ENCODE data around the gene BAG5.
A peak's percentile ranks its signal among the peaks of the same experiment; 100 is the strongest.

Gene BAG5

DNA sequence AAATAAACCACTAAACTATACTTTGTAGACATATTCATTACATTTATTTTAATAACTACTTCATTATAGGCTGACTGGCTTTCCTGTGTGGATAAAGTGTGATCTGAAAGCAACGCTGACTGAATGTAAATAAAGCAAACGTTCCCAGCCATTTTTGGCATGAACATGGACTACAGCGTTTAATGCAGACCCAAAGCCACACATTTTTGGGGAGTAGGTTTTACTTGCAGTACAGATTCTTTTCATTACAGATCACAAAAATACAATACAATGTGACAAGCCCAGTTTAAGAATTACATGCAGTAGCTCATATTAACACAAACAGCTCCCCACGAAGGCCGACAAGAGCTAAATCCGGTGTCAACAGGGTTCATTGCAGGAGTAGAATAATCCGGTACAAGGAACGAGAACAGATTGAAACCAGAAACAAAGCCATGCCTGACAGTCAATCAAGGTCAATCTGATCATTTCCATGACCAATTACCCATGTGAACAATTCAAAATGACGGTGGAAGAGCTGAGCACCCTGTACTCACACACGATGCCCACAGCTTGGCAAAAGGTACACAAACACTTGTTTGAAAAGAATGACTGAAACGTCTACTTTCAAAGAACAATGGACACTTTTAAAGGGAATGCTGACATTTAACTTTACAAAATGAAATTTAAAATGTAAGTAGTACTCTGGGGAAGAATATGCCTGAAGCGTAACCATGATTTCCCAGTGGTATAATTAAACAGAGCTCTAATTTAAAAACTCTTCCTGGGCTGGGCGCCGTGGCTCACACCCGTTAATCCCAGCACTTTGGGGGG, 5.3 kb downstream of the BAG5 start:
- ATAC-seq (replicated peaks) (no peak), DNase-seq (no peak)
- Mint-ChIP-seq H3K4me3 (no peak overlapping the region), H3K36me3 (peaks cover 21 to 41% of the 10 kb centered on the region in 2 donors), H3K27ac (no peak overlapping the region), H3K4me1 (peaks cover 26 to 44% of the 10 kb centered on the region in 2 donors), H3K9me3 (no peaks in the 10 kb centered on the region), H3K27me3 (no peaks in the 10 kb centered on the region)

DNA sequence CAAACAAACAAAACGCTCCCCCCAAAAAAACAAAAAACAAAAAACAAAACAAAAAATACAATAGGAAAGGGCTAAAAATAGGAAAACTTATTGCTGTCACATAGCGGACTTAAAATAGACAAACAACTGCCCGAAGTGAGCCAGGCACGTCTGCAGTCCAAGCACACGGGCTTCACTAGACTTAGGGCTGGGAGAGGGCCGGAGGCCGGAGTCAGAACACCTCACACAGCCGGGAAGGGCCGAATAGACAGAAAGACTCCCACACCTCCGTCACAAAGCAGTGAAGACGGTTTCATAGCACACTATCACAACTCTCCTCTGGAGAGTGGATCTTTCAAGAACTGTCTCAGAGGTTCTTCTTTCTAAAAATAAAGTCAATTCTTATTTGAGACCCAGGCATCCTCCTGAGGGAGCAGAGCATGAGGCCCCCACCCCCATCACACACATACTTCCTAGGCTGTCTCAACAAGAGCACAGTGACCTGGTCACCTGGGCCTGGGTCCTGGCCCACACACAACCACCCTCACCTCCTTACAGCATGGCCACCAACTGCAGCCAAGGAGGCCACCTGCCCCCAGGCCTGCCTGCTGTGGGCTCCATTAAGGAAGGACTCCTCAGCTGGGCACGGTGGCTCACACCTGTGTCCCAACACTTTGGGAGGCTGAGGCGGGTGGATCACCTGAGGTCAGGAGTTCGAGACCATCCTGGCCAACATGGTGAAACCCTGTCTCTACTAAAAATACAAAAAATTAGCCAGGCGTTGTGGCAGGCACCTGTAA, 6.7 kb downstream of the BAG5 start:
- Mint-ChIP-seq H3K27me3 (no peaks in the 10 kb centered on the region), H3K36me3 (peaks cover 18 to 37% of the 10 kb centered on the region in 2 donors), H3K4me3 (no peak overlapping the region), H3K4me1 (peaks cover 24 to 32% of the 10 kb centered on the region in 2 donors), H3K9me3 (no peaks in the 10 kb centered on the region), H3K27ac (peak overlapping the region; percentile 7)
- no peak for ATAC-seq (replicated peaks)
- no peak for DNase-seq

DNA sequence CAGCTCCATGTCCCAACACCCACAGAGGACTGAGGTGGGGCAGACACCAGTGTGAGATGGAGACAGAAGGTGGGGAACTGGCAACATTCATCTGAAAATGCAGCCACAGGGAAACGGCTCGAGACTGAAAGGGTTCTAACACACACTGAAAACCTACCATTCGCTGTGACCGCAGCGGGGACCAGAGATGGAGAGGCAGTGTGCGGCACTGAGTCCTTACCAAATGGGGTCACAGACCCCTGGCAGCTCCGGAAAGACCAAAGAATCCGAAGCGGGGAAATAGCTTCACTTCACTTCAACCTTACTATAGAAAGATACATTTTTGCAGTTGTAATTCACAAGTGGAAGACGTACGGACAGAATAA, 9.6 kb downstream of the BAG5 start:
- Mint-ChIP-seq H3K27ac (no peak overlapping the region), H3K36me3 (peaks cover 5 to 21% of the 10 kb centered on the region in 2 donors), H3K27me3 (no peaks in the 10 kb centered on the region), H3K9me3 (no peaks in the 10 kb centered on the region), H3K4me1 (peaks cover 16 to 17% of the 10 kb centered on the region in 2 donors), H3K4me3 (no peak overlapping the region)
- DNase-seq (no peak), ATAC-seq (replicated peaks) (no peak)

DNA sequence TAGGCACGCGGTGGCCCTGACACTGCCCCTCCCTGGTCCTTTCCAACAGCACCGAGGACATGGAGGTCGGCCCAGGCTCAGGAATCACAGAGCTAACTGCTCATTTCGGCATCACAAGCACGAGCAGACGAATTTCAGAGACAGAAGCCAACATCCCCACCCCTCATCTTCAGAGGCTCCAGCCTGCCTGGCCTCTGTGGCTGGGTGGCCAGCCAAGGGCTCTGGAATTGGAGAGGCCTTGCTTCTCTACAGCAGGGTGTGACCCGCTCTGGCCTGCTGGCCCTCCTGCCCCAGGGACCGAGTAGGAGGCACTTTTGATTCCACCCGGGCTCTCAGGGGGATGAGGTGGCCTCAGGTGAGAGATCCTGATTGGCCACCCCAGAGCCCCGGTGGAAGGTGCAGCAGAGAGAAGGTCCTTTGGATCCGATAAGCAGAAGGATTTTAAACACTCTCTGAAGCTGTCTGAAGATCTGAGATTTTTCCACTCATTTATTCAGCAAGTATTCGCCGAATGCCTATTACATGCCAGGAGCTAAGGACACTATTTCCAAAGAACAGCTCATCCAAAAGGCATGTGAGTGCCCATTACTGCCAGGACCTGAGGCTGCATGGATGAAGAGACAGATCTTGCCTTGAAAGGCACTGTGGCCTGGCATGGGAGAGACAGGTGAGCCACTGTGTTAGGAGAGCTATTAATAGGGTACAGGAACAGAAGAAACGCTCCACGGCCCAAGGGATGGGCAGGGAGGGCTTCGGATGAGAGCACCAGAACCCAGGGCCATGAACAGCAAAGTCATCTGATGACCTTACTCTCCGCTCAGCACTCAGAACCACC, 10.2 kb downstream of the BAG5 start:
- ATAC-seq (replicated peaks), result no peak
- no peak for DNase-seq
- Mint-ChIP-seq H3K4me3 (no peak overlapping the region), H3K4me1 (peaks cover 16 to 17% of the 10 kb centered on the region in 2 donors), H3K27ac (no peak overlapping the region), H3K9me3 (no peaks in the 10 kb centered on the region), H3K36me3 (peaks cover 5 to 21% of the 10 kb centered on the region in 2 donors), H3K27me3 (no peaks in the 10 kb centered on the region)

DNA sequence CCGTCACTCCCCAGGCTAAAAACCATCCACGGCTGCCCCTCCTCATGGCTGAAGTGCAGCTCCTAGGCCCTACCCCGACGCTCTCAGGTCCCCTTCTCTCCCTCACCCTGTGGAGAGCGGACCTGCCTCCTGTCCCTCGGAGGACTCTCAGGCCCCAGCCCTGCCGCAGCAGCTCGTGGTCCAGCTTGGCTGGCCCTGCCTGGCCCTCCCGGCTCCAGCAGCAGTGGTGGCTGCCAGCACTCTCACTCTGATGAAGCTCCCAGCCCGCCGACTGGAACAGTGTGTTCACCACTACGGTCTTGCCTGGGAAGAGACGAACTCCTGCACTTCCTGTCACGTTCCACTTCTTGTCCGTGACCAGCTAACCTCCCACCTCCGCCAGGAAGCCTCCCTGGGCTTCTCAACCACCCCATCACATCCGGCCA, 11.1 kb downstream of the BAG5 start:
- H3K27ac Mint-ChIP-seq, result no peak overlapping the region

DNA sequence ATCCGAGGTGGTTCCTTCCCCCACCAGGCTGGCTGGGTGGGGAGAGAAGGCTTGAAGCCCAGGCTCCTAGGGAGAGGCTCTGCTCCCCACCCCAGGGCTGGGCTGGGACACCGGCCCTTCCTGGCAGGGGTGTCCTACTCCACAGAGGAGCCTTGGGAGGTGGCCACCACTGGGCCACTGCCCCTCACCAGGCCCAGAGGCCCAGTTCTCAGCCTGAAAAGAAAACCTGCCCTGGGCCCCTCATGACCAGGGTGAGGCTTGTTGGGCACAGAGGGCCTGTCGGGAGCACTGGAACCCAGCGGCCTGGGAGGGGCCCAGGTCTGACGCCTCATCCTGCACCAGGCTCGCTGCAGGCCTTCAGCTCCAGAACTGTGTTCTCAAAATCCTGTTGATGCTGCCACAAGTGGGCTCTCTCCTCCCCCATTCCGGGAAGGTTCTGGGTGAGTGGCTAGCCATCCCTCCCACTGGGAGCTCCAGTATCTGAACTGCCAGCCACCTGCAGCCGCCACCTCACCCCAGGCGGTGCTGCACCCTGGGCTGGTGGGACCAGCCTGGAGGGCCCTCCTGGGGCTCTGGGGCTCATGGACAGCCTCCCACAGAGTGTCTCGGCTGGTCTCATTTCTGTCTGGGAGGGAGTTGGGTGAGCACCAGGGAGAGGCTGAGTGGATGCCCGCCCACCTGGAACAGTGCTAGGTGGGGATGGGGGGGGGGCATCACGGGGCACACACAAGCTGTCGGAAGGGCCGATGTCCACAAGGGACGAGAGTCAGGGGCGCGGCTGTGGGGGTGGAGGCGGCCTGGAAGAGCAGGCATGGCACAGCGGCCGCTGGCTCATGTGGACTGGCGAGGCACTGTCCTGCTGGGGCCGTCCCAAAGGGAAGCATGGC, 11.8 kb downstream of the BAG5 start:
- no peak overlapping the region for H3K27ac Mint-ChIP-seq
- ATAC-seq (replicated peaks) (no peak), DNase-seq (no peak)
- no peaks in the 10 kb centered on the region for H3K27me3 Mint-ChIP-seq
- no peaks in the 10 kb centered on the region for H3K9me3 Mint-ChIP-seq
- H3K4me1 Mint-ChIP-seq, result peaks cover 15 to 17% of the 10 kb centered on the region in 2 donors
- H3K4me3 Mint-ChIP-seq, result no peak overlapping the region
- peaks cover 5 to 21% of the 10 kb centered on the region in 2 donors for H3K36me3 Mint-ChIP-seq

More for the DNA sequence above, 11.1 kb downstream of the BAG5 start:
- H3K36me3 Mint-ChIP-seq, result peaks cover 5 to 21% of the 10 kb centered on the region in 2 donors
- H3K9me3 Mint-ChIP-seq, result no peaks in the 10 kb centered on the region
- H3K27me3 Mint-ChIP-seq, result no peaks in the 10 kb centered on the region
- ATAC-seq (replicated peaks) (no peak), DNase-seq (no peak)
- no peak overlapping the region for H3K4me3 Mint-ChIP-seq
- H3K4me1 Mint-ChIP-seq, result peaks cover 17 to 21% of the 10 kb centered on the region in 2 donors

DNA sequence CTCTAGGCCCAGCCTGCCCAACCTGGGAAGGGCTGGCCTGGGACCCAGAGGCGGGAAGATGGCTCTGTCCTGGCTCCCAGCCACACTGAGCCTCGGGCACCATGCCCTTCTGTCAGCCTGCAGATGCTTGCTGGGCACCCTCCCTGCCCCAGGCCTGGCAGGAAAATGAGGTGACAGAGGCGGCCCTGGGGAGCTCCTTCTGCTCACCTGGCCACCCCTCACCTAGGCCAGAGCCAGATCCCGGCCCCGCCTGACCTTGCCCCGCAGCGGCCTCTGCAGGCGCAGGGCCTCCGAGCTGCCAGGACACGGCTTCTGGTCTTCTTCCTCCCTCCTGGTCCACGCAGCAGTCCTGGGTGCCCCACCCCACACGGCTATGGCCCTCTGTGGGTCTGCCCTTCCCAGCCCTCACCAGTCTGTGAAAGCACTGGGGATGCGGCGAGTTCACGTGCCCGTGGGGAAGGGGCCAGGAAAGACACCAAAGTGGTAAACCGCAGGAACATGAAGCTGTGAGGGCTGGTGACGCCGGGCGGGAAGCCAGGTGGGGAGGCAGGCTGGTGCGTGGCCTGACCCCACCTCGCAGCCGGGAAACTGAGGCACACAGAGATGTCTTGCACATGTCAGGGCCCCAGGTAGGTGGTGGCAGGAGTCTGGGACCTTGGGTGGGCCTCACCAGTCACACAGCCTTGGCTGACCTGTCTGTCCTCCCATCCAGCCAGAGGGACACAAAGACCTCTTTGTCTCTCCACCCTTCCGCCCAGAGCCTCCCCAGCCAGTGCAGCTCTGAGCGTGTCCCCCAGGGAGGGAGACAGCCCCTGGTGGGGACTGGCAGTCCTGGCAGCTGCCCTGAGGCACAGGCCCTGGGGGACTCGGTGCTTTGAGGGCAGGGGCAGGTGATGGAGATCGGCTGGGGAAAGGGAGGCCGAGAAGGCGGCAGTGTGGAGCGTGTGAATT, 12.8 kb downstream of the BAG5 start:
- Mint-ChIP-seq H3K36me3 (peaks cover 3 to 16% of the 10 kb centered on the region in 2 donors), H3K9me3 (no peaks in the 10 kb centered on the region), H3K27ac (no peak overlapping the region), H3K4me3 (no peak overlapping the region), H3K27me3 (no peaks in the 10 kb centered on the region), H3K4me1 (peaks cover 6 to 10% of the 10 kb centered on the region in 2 donors)
- ATAC-seq (replicated peaks) (no peak), DNase-seq (no peak)

DNA sequence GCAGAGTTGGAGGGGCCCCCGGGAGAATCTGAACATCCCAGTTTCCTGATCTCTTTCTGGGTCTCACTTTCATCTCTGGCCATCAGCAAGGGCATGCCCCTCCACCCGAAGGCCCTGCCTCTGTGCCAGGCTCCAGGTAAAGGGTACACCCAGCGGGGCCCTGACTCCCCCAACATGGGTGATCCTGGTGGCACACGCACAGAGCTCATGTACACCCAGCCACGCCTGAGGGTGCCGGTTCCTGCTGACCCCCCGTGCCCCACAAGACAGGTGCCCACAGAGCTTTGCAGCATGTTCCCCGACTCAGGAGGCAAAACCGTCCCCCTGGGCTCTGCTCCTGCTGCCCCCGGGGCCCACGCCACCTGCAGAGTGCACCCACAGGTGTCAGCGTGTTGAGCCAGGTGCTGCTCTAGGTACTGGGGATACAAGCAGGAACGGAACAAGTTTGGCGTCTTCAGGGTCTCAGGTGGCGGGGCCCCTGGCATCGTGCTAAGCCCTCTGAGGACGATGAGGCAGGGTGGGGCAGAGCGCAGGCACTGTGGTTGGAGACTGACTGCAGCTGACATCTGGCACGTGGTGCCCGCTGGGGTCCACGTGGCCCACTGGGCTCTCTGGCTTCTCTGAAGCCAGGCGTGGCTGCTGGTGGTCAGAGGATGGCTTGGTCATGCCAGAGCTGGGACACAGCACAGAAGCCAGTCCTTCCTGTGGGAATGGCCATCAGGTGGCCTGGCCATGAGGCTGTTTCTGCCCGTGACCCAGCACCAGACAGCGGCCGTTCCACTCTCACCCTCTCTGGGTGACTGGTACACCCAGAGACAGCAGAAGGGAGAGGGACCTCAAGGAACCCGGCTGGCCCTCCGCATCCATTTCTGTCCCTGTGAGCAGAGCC, 13.8 kb downstream of the BAG5 start:
- Mint-ChIP-seq H3K27ac (no peak overlapping the region), H3K27me3 (no peaks in the 10 kb centered on the region), H3K36me3 (peaks cover 3 to 16% of the 10 kb centered on the region in 2 donors), H3K4me1 (peaks cover 5 to 10% of the 10 kb centered on the region in 2 donors), H3K4me3 (no peak overlapping the region), H3K9me3 (no peaks in the 10 kb centered on the region)
- DNase-seq (no peak), ATAC-seq (replicated peaks) (no peak)

DNA sequence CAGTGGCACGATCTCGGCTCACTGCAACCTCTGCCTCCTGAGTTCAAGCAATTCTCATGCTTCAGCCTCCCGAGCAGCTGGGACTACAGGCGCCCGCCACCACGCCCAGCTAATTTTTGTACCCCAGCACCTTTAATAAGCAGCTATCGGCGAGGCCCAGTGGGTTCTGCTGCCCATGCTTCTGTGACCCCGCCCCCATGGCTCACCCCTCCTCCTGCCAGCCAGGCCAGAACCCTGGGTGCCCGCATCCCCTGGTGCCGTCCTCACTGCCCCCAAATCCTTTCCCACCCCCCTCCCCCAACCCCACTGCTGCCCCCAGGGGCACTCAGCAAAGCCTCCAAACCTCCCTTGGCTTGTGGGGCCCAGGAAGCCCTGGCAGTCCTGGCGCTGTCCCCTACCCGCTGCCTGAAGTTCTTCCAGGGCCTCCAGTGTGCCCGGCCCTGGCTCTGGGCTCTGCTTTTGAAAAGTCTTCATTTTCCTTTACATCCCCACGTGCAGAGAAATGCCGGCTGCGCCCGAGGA, 14.5 kb downstream of the BAG5 start:
- Mint-ChIP-seq H3K36me3 (peaks cover 3 to 12% of the 10 kb centered on the region in 2 donors), H3K9me3 (no peaks in the 10 kb centered on the region), H3K4me1 (peaks cover 5 to 10% of the 10 kb centered on the region in 2 donors), H3K4me3 (no peak overlapping the region), H3K27me3 (no peaks in the 10 kb centered on the region), H3K27ac (no peak overlapping the region)
- ATAC-seq (replicated peaks), result no peak
- DNase-seq, result no peak

DNA sequence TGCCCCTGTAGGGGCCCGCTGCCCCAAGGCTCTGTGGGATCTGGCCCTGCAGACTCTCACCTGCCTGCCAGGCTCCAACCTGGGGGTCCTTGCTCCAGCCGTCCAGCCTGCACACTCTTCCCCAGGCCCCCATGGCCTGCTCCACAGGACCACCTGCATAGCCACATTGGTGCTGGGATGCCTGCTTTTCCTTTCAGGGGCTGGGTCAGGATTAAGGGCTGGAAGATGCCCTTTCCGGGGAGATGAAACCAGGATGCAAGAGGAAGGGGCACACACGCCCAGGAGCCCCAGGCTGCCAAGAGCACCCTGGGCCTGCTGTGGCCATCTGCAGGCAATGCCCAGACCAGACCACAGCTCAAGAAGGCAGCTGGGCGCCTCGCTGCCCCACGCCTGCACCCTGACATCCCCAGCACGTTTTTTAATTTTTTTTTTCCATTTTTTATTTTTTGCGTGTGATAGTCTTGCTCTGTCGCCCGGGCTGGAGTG, 15.0 kb downstream of the BAG5 start:
- ATAC-seq (replicated peaks) (no peak), DNase-seq (no peak)
- Mint-ChIP-seq H3K4me3 (no peak overlapping the region), H3K27ac (no peak overlapping the region), H3K27me3 (no peaks in the 10 kb centered on the region), H3K4me1 (peaks cover 5 to 9% of the 10 kb centered on the region in 2 donors), H3K9me3 (no peaks in the 10 kb centered on the region), H3K36me3 (peaks cover 3 to 7% of the 10 kb centered on the region in 2 donors)

DNA sequence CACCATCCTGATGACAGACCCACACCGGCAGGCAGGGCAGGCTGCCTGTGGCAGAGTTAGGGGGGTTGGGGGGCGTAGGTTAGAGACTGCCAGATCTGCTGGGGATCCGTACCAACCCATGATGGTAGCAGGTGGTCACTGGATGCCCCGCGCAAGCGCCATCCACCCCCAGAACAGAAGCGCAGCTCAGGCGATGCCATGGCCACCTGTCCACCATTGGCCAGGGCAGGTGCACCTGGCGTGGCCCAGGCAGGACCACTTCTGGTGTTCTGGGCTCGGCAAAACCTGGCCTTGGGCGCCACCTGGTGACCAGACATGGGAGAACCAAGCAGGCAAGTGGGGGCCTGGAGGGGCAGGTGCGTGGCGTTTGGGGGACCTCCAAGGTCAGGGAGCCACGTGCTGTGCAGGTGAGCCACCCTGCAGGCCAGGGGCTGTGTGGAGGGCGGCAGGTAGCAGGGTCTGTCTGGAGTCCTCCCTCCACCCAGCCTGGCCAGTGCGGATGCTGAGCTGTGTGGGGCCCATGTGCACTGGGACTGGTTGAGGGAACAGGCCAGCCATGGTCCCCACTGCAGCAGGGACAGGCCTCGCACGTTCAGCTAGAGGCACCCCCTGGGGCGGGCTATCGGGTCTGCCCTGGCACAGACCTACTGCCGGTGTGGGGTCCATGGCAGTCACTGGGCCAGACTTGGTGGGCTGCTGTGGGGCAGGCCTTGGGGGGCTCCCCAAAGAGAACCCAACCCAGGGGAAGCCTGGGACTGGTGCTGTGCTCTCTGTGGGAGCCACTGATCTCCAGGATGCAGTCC, 15.6 kb downstream of the BAG5 start:
- ATAC-seq (replicated peaks) (peak; percentile 89 to 90), DNase-seq (peak; percentile 57)
- Mint-ChIP-seq H3K27me3 (peaks cover 1 to 4% of the 10 kb centered on the region in 2 donors), H3K4me1 (peaks cover 5 to 7% of the 10 kb centered on the region in 2 donors), H3K36me3 (peaks cover 3 to 4% of the 10 kb centered on the region in 2 donors), H3K9me3 (no peaks in the 10 kb centered on the region), H3K27ac (no peak overlapping the region), H3K4me3 (no peak overlapping the region)

Measured in stimulated activated naive B cell treated with anti-CD40 and anti-IgM and Interleukin-4, amounts not matched to agents 10 μg/mL and 1 μg/mL and 100 μg/mL, for 72 hours (primary cell).